ENCODE measurements around the gene ZNF524. TPM values are rescaled to one million over a fixed set of nuclear protein-coding genes. Genes with fewer than 3 reads are reported as not detected.
A peak's percentile ranks its signal among the peaks of the same experiment; 100 is the strongest.

Gene ZNF524
- polyA plus RNA-seq, 2 of the 4 experiments (the other 2 are of a cell fraction), result 6.4 to 9.7 TPM

GRCh38 chr19:55550321-55550650, 49.8 kb upstream of the ZNF524 start:
- ChIA-PET CTCF (interaction anchor here (0.8 to 7.6 kb wide), 17 partner anchors 11 to 410 kb away, joined by 3 to 43 read pairs (median 5); partner anchors contain the start of genes FIZ1, ZNF579 and ZNF865), POLR2A (interaction anchor here (0.5 to 4.7 kb wide), 15 partner anchors 21 to 305 kb away, joined by 3 to 44 read pairs (median 5); partner anchors contain the start of genes FIZ1, UBE2S, ZNF524 and ZNF579)
- Histone ChIP-seq H3K27ac (peak overlapping the region; percentile 97 to 99), H3K4me3 (peak overlapping the region; percentile 38), H3K4me1 (peaks cover 70% of the 10 kb centered on the region), H3K4me2 (peak overlapping the region; percentile 82), H3K9me3 (no peaks in the 10 kb centered on the region)
- ATAC-seq, result peak; percentile 1 to 30; a peak in 2 of 6 replicates
- TF ChIP-seq RFX5 (IDR thresholded peaks at IDR 0.05) (no peak; the same call in 1 of the 2 replicates), CEBPB (IDR thresholded peaks at IDR 0.05) (no peak), JUN (IDR thresholded peaks at IDR 0.05) (0 out of 5 replicates have a peak, but pooled peaks of 1 of the 2 experiments have one; percentile 41), SREBF2 (IDR thresholded peaks at IDR 0.05) (no peak), TFCP2L1 (CRISPR knock-in tag; IDR thresholded peaks at IDR 0.05) (no peak), MAZ (IDR thresholded peaks at IDR 0.05; ENCODE audit: borderline replicate concordance, low read depth, low read length) (no peak), HMGXB4 (CRISPR knock-in tag; IDR thresholded peaks at IDR 0.05; ENCODE audit: borderline replicate concordance) (no peak), MAX (IDR thresholded peaks at IDR 0.05) (0 out of 2 replicates have a peak, but pooled peaks have one; percentile 13), RARB (CRISPR knock-in tag; IDR thresholded peaks at IDR 0.05) (0 out of 2 replicates have a peak, but pooled peaks have one; percentile 30), FOSB (CRISPR knock-in tag; IDR thresholded peaks at IDR 0.05) (no peak), HOXA7 (CRISPR knock-in tag; IDR thresholded peaks at IDR 0.05) (no peak), CHD2 (IDR thresholded peaks at IDR 0.05; ENCODE audit: low read length, partially characterized antibody) (no peak), CTCF (IDR thresholded peaks at IDR 0.05) (peak; percentile 28; the same call in 1 of the 3 replicates), ZC3H11A (IDR thresholded peaks at IDR 0.05) (no peak), TP53 (CRISPR knock-in tag; IDR thresholded peaks at IDR 0.05) (no peak), PBX3 (IDR thresholded peaks at IDR 0.05) (no peak), ELK1 (IDR thresholded peaks at IDR 0.05; ENCODE audit: low read depth, low read length) (no peak), EP300 (IDR thresholded peaks at IDR 0.05) (no peak), FOSL2 (IDR thresholded peaks at IDR 0.05) (no peak), FOSL2 (CRISPR knock-in tag; IDR thresholded peaks at IDR 0.05) (no peak)
- TF ChIP-seq, protein P1, sequence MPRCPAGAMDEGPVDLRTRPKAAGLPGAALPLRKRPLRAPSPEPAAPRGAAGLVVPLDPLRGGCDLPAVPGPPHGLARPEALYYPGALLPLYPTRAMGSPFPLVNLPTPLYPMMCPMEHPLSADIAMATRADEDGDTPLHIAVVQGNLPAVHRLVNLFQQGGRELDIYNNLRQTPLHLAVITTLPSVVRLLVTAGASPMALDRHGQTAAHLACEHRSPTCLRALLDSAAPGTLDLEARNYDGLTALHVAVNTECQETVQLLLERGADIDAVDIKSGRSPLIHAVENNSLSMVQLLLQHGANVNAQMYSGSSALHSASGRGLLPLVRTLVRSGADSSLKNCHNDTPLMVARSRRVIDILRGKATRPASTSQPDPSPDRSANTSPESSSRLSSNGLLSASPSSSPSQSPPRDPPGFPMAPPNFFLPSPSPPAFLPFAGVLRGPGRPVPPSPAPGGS (IDR thresholded peaks at IDR 0.05), result no peak
- FAIRE-seq, result no peak
- no peak for DNase-seq (ENCODE audit: low read depth in 1 of 2, low spot score in 1 of 2)
- WGBS (ENCODE audit: missing lambda C conversion rate), result 1% methylated on average over 7 of the region's 7 CpGs

All from A549 (cell line).